K562 (cell line): ENCODE measurements around the gene RGL2. TPM values are rescaled to one million over a fixed set of nuclear protein-coding genes. Genes with fewer than 3 reads are reported as not detected.

Experiments used
- BRD4 ChIP-seq: fragments of 200-600 bp; sonication (generic); IDR thresholded peaks from 2 replicates; pipeline ENCODE4 v1.6.1; 2017; ENCODE audit warnings: inconsistent platforms
- CHD1 ChIP-seq: fragments of 200-600 bp; sonication (generic); IDR thresholded peaks from one replicate; pipeline ENCODE4 v1.6.1; 2012; ENCODE audit warnings: mild to moderate bottlenecking, moderate library complexity, low read length, inconsistent platforms
- CHD4 ChIP-seq: fragments of 200-600 bp; sonication (generic); IDR thresholded peaks from 3 replicates; pipeline ENCODE4 v1.6.1; 2012; ENCODE audit warnings: low read depth, mild to moderate bottlenecking, mixed read lengths, low read length, inconsistent platforms; ENCODE audit not compliant: insufficient read depth, insufficient replicate concordance, poor library complexity, severe bottlenecking
- DDX20 ChIP-seq: fragments of 450-650 bp; IDR thresholded peaks from 2 replicates; pipeline ENCODE4 v1.6.1; 2016; ENCODE audit warnings: missing genetic modification characterization, low read depth, mild to moderate bottlenecking, missing compliant biosample characterization, moderate library complexity
- DPF2 ChIP-seq: fragments of 450-650 bp; IDR thresholded peaks from 2 replicates; pipeline ENCODE4 v1.6.1; 2016
- HNRNPL ChIP-seq: fragments of 200-400 bp; formaldehyde crosslinking; IDR thresholded peaks from 2 replicates; pipeline ENCODE4 v1.6.1; 2017; ENCODE audit warnings: low read depth, mild to moderate bottlenecking, low read length
- ILF3 ChIP-seq: fragments of 450-650 bp; IDR thresholded peaks from 2 replicates; pipeline ENCODE4 v1.6.1; 2018; ENCODE audit warnings: antibody characterized with exemption, mild to moderate bottlenecking, moderate library complexity, borderline replicate concordance
- NUFIP1 ChIP-seq: fragments of 450-650 bp; IDR thresholded peaks from 2 replicates; pipeline ENCODE4 v1.6.1; 2018; ENCODE audit not compliant: partially characterized antibody
- POLR2A ChIP-seq: fragments of 450-650 bp; conservative IDR thresholded peaks from 2 replicates; pipeline ENCODE4 v1.6.1; 2016
- POLR2B ChIP-seq: fragments of 450-650 bp; IDR thresholded peaks from 2 replicates; pipeline ENCODE4 v1.6.1; 2018; ENCODE audit warnings: low read depth; ENCODE audit not compliant: partially characterized antibody
- POLR2G ChIP-seq: fragments of 200-400 bp; formaldehyde crosslinking; IDR thresholded peaks from 2 replicates; pipeline ENCODE4 v1.6.1; 2017; ENCODE audit warnings: low read depth, mild to moderate bottlenecking, antibody characterized with exemption, low read length, moderate library complexity
- RBFOX2 ChIP-seq: fragments of 200-400 bp; formaldehyde crosslinking; IDR thresholded peaks from 2 replicates; pipeline ENCODE4 v1.6.1; 2017; ENCODE audit warnings: low read depth, mild to moderate bottlenecking, low read length, moderate library complexity
- SMARCA5 ChIP-seq: fragments of 450-650 bp; IDR thresholded peaks from 2 replicates; pipeline ENCODE4 v1.6.1; 2016
- SP2 ChIP-seq: IDR thresholded peaks from 2 replicates; pipeline ENCODE4 v1.6.1; 2011; ENCODE audit warnings: mild to moderate bottlenecking, low read depth, low read length, moderate library complexity; ENCODE audit not compliant: poor library complexity, severe bottlenecking; ENCODE audit errors: extremely low read depth
- TAL1 ChIP-seq: fragments of 450-650 bp; IDR thresholded peaks from 2 replicates; pipeline ENCODE4 v1.6.1; 2016; ENCODE audit warnings: mild to moderate bottlenecking
- ZKSCAN8 ChIP-seq: fragments of 200-800 bp; sonication (Bioruptor generic); IDR thresholded peaks from 2 replicates; pipeline ENCODE4 v1.6.1; 2016; ENCODE audit warnings: missing genetic modification characterization, missing compliant biosample characterization
- polyA plus RNA-seq, 8 experiments: library from polyadenylated mRNA; depleted of rRNA in 4 of 8; stranded (reverse) in 5 of 8; unstranded in 3 of 8; fragments of >200 nt; fragmentation: Nextera tagmentation in 2 of 8; fragmentation: Illumina TruSeq in 1 of 8; extraction: Ambion mirVana in 2 of 8; extraction: Trizol in 1 of 8; gene quantifications; 2 replicates each; pipeline versions ENCODE4 v1.2.1 to v1.2.3, GENCODE V29; 2011 to 2014; ENCODE audit warnings: inconsistent platforms in 1 of 8, missing spikeins in 1 of 8
- total RNA-seq, 7 experiments: library from RNA; depleted of rRNA in 6 of 7; stranded (reverse); fragments of >200 nt in 6 of 7; fragmentation: Illumina TruSeq in 2 of 7; extraction: Trizol in 2 of 7; gene quantifications; 2 replicates each; pipeline versions ENCODE4 v1.2.1 to v1.2.3, GENCODE V29; 2011 to 2021; ENCODE audit warnings: low replicate concordance in 1 of 7
- TF ChIP-seq, protein P1 (sequence below): IDR thresholded peaks from 3 replicates; pipeline ENCODE4 v1.6.1; 2011; ENCODE audit warnings: borderline replicate concordance, mild to moderate bottlenecking, moderate library complexity; ENCODE audit not compliant: insufficient read length; ENCODE audit errors: extremely low read depth
- TF ChIP-seq, protein P2 (sequence below): fragments of 250-450 bp; sonication (Bioruptor Pico); IDR thresholded peaks from 2 replicates; pipeline ENCODE4 v1.5.0; 2022; ENCODE audit warnings: mild to moderate bottlenecking
- TF ChIP-seq, protein P3 (sequence below): fragments of 450-650 bp; IDR thresholded peaks from 2 replicates; pipeline ENCODE4 v1.6.1; 2014; ENCODE audit warnings: low read depth, mild to moderate bottlenecking, moderate library complexity, borderline replicate concordance
- TF ChIP-seq, protein P4 (sequence below): sonication (generic); formaldehyde crosslinking; IDR thresholded peaks from 2 replicates; pipeline ENCODE4 v1.8.0; 2022; ENCODE audit warnings: mild to moderate bottlenecking, missing genetic modification reagents

RGL2 gene
- total and polyA plus RNA-seq, 9 of the 15 experiments (the other 6 are each of a cell fraction or from before 2014, with no cell fraction given): 1.8 to 57.1 (median 19.5) TPM

DNA sequence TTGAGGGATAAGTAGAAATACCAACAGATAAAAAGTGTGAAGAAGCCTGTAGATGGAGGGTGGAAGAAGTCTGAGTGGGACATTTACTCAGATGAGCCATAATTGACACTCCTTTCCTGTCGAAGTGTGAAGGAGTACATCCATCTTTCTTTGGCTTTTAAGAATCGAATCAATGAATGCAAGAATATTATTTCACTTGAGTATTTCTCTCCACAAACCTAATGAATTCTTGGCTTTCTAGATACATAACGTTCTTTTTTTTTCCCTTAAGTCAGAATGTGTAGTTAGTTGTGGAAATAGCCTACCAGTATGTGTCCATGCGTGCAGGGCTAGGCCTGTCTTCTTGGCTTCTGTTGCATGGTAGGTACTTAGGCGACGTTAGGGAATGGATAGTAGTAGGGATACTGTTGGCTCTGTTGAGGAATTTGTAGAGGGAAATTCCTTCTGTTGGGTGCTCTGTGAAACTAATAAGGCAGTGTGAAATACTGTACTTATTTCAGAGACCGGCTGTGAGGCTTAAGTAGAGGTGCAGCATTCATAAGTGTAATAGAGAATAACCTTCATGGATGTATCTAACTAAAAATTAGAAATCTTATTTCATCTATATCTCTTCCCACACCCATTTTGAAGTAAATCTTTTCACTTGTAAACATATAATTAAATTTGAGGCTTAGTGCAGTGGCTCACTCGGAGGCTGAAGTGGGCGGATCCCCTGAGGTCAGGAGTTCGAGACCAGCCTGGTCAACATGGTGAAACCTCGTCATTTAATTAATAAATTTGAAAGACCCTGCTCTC is 25.4 kb downstream of the RGL2 start (continued):
- TF ChIP-seq, protein P1, sequence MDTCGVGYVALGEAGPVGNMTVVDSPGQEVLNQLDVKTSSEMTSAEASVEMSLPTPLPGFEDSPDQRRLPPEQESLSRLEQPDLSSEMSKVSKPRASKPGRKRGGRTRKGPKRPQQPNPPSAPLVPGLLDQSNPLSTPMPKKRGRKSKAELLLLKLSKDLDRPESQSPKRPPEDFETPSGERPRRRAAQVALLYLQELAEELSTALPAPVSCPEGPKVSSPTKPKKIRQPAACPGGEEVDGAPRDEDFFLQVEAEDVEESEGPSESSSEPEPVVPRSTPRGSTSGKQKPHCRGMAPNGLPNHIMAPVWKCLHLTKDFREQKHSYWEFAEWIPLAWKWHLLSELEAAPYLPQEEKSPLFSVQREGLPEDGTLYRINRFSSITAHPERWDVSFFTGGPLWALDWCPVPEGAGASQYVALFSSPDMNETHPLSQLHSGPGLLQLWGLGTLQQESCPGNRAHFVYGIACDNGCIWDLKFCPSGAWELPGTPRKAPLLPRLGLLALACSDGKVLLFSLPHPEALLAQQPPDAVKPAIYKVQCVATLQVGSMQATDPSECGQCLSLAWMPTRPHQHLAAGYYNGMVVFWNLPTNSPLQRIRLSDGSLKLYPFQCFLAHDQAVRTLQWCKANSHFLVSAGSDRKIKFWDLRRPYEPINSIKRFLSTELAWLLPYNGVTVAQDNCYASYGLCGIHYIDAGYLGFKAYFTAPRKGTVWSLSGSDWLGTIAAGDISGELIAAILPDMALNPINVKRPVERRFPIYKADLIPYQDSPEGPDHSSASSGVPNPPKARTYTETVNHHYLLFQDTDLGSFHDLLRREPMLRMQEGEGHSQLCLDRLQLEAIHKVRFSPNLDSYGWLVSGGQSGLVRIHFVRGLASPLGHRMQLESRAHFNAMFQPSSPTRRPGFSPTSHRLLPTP: peak; percentile 46
- TF ChIP-seq CHD4 (no peak), ZKSCAN8 (CRISPR knock-in tag) (peak; percentile 51; the same call in 1 of the 2 replicates), RBFOX2 (peak; percentile 76), DPF2 (no peak), POLR2A (0 out of 2 replicates have a peak, but pooled peaks have one; percentile 3), CHD1 (peak; percentile 5), ILF3 (no peak; the same call in 1 of the 2 replicates), TAL1 (no peak), POLR2G (peak; percentile 27; the same call in 1 of the 2 replicates), NUFIP1 (no peak), DDX20 (tag) (no peak), POLR2B (peak; percentile 23), HNRNPL (no peak; the same call in 1 of the 2 replicates), BRD4 (0 out of 2 replicates have a peak, but pooled peaks have one; percentile 46), SP2 (no peak), SMARCA5 (no peak)
- TF ChIP-seq, protein P2, sequence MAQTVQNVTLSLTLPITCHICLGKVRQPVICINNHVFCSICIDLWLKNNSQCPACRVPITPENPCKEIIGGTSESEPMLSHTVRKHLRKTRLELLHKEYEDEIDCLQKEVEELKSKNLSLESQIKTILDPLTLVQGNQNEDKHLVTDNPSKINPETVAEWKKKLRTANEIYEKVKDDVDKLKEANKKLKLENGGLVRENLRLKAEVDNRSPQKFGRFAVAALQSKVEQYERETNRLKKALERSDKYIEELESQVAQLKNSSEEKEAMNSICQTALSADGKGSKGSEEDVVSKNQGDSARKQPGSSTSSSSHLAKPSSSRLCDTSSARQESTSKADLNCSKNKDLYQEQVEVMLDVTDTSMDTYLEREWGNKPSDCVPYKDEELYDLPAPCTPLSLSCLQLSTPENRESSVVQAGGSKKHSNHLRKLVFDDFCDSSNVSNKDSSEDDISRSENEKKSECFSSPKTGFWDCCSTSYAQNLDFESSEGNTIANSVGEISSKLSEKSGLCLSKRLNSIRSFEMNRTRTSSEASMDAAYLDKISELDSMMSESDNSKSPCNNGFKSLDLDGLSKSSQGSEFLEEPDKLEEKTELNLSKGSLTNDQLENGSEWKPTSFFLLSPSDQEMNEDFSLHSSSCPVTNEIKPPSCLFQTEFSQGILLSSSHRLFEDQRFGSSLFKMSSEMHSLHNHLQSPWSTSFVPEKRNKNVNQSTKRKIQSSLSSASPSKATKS (CRISPR knock-in tag): no peak
- TF ChIP-seq, protein P3, sequence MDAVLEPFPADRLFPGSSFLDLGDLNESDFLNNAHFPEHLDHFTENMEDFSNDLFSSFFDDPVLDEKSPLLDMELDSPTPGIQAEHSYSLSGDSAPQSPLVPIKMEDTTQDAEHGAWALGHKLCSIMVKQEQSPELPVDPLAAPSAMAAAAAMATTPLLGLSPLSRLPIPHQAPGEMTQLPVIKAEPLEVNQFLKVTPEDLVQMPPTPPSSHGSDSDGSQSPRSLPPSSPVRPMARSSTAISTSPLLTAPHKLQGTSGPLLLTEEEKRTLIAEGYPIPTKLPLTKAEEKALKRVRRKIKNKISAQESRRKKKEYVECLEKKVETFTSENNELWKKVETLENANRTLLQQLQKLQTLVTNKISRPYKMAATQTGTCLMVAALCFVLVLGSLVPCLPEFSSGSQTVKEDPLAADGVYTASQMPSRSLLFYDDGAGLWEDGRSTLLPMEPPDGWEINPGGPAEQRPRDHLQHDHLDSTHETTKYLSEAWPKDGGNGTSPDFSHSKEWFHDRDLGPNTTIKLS: no peak
- TF ChIP-seq, protein P4, sequence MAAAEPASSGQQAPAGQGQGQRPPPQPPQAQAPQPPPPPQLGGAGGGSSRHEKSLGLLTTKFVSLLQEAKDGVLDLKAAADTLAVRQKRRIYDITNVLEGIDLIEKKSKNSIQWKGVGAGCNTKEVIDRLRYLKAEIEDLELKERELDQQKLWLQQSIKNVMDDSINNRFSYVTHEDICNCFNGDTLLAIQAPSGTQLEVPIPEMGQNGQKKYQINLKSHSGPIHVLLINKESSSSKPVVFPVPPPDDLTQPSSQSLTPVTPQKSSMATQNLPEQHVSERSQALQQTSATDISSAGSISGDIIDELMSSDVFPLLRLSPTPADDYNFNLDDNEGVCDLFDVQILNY (CRISPR knock-in tag): 0 out of 2 replicates have a peak, but pooled peaks have one; percentile 16
